ENCODE results near the gene CCDC71.

Gene CCDC71

DNA sequence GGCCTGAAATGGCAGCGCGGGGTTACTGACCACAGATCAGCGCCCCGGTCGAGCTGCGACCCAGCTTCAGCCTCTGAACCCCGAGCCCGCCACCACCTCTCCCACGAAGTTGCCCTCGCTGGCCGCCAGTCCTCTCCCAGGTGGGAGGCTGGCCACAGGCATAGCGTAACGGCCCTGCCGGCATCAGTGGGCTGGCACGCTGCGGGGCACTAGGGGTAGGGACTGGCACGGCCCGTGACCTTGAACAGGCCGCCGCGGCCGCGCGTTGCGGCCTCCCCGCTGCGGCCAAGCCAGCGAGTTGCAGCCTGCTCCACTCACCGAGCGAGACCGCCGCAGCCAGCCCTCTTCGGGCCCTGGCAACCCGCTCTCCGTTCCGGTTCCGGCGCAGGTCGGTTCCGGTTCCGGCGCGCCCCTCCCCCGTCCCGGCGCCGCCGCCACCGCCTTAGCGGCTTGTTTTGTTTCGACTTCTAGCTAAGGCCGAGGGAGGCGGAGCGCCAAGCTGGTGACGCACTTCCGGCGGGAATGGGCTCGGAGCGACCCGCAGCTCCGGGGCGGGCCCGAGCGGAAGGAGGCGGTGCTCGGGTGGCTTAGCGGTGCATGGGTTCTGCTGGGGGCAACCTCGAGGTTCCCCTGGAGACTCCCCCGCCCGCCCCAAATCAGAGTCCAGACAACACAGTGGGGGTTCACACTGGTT is 45.5 kb downstream of the CCDC71 start, which contains the start of gene USP19:
TSS of gene USP19 (minus strand) at position 386 of the 694 bp plus-strand sequence. CDS start 1,678 bp downstream, outside the sequence.
- no peaks in the 10 kb centered on the region for H3K27me3 ChIP-seq (ENCODE audit: control insufficient read depth, insufficient read depth, low read length)
- H3K9me3 ChIP-seq (ENCODE audit: control insufficient read depth, low read length) = no peaks in the 10 kb centered on the region
- peak within 1 kb of the TSS; percentile 28 for H3K9ac ChIP-seq
- H3K27ac ChIP-seq = peak within 1 kb of the TSS; percentile 91
- H3K79me2 ChIP-seq = peaks cover 34% of the 10 kb centered on the region
- peaks cover 15% of the 10 kb centered on the region for H3K4me1 ChIP-seq
- peak within 1 kb of the TSS; percentile 75 for H2AFZ ChIP-seq
- no peaks in the 10 kb centered on the region for H3K36me3 ChIP-seq (ENCODE audit: control insufficient read depth, insufficient read depth, low read length)
- peak within 1 kb of the TSS; percentile 80 for H3K4me3 ChIP-seq (ENCODE audit: low read depth, low read length)
- TF ChIP-seq, protein P1, sequence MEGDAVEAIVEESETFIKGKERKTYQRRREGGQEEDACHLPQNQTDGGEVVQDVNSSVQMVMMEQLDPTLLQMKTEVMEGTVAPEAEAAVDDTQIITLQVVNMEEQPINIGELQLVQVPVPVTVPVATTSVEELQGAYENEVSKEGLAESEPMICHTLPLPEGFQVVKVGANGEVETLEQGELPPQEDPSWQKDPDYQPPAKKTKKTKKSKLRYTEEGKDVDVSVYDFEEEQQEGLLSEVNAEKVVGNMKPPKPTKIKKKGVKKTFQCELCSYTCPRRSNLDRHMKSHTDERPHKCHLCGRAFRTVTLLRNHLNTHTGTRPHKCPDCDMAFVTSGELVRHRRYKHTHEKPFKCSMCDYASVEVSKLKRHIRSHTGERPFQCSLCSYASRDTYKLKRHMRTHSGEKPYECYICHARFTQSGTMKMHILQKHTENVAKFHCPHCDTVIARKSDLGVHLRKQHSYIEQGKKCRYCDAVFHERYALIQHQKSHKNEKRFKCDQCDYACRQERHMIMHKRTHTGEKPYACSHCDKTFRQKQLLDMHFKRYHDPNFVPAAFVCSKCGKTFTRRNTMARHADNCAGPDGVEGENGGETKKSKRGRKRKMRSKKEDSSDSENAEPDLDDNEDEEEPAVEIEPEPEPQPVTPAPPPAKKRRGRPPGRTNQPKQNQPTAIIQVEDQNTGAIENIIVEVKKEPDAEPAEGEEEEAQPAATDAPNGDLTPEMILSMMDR (IDR thresholded peaks at IDR 0.05) = no peak
- peak within 1 kb of the TSS; percentile 78 for H3K4me2 ChIP-seq (ENCODE audit: low read length)

DNA sequence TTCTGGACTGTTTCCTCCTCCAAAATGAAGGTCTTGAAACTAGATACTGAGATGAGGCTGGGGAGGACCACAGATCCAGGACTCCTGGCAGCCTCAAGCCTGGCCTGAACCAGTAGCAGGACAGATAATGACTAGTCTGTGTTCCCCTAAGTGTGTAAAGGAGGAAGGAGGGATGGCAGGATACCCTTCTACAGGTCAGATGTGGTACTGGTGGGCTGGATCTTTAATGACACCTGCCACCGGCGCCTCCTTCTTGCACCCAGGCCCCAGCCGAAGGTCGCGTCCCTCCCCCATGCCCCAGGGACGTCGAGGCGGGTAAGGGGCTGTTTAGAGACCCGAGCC is 46.1 kb downstream of the CCDC71 start:
- Histone ChIP-seq H3K27me3 (ENCODE audit: control insufficient read depth, insufficient read depth, low read length) (no peaks in the 10 kb centered on the region), H3K9me3 (ENCODE audit: control insufficient read depth, low read length) (no peaks in the 10 kb centered on the region), H3K4me1 (peaks cover 15% of the 10 kb centered on the region), H3K27ac (peak overlapping the region; percentile 91), H3K4me3 (ENCODE audit: low read depth, low read length) (peak overlapping the region; percentile 80), H3K9ac (peak overlapping the region; percentile 28), H3K79me2 (peaks cover 35% of the 10 kb centered on the region), H3K36me3 (ENCODE audit: control insufficient read depth, insufficient read depth, low read length) (no peaks in the 10 kb centered on the region), H2AFZ (peak overlapping the region; percentile 75), H3K4me2 (ENCODE audit: low read length) (peak overlapping the region; percentile 78)
- TF ChIP-seq, protein P1 (IDR thresholded peaks at IDR 0.05) = no peak

DNA sequence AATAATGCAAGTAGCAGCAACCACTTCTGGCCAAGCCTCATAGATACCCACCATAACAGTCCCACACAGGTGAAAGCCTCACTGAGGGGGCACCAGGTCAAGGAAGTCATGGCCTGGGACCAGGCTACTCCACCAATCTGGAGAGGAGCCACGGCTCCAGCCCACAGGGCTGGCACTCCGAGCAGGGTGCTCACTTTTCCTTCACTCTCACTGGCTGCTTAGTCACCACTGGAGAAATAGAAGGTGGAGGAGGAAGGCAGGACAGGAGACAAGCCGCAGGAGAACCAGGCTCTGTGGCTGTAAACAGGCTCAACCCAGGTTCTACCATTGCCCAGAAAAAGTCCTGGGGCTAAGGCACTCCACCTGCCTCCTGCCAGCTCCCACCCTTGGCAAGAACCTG is 46.7 kb downstream of the CCDC71 start:
- TF ChIP-seq, protein P1 (IDR thresholded peaks at IDR 0.05) = no peak
- no peaks in the 10 kb centered on the region for H3K36me3 ChIP-seq (ENCODE audit: control insufficient read depth, insufficient read depth, low read length)
- peak overlapping the region; percentile 91 for H3K27ac ChIP-seq

GRCh38 chr3:49119036-49119435 is 47.1 kb downstream of the CCDC71 start:
- no peak overlapping the region for H3K9ac ChIP-seq
- H3K27ac ChIP-seq = peak overlapping the region; percentile 91
- no peaks in the 10 kb centered on the region for H3K36me3 ChIP-seq (ENCODE audit: control insufficient read depth, insufficient read depth, low read length)

More for the DNA sequence above, 46.7 kb downstream of the CCDC71 start:
- peaks cover 15% of the 10 kb centered on the region for H3K4me1 ChIP-seq
- H3K9ac ChIP-seq = peak overlapping the region; percentile 28
- no peaks in the 10 kb centered on the region for H3K27me3 ChIP-seq (ENCODE audit: control insufficient read depth, insufficient read depth, low read length)
- H2AFZ ChIP-seq = no peak overlapping the region
- peak overlapping the region; percentile 80 for H3K4me3 ChIP-seq (ENCODE audit: low read depth, low read length)
- peak overlapping the region; percentile 78 for H3K4me2 ChIP-seq (ENCODE audit: low read length)
- peaks cover 37% of the 10 kb centered on the region for H3K79me2 ChIP-seq
- no peaks in the 10 kb centered on the region for H3K9me3 ChIP-seq (ENCODE audit: control insufficient read depth, low read length)

More at GRCh38 chr3:49119036-49119435, 47.1 kb downstream of the CCDC71 start:
- TF ChIP-seq, protein P1 (IDR thresholded peaks at IDR 0.05) = no peak
- Histone ChIP-seq H3K4me3 (ENCODE audit: low read depth, low read length) (no peak overlapping the region), H3K79me2 (peaks cover 38% of the 10 kb centered on the region), H3K9me3 (ENCODE audit: control insufficient read depth, low read length) (no peaks in the 10 kb centered on the region), H3K4me2 (ENCODE audit: low read length) (no peak overlapping the region), H3K27me3 (ENCODE audit: control insufficient read depth, insufficient read depth, low read length) (no peaks in the 10 kb centered on the region), H3K4me1 (peaks cover 15% of the 10 kb centered on the region), H2AFZ (no peak overlapping the region)

All from parathyroid adenoma (tissue), 2 donors.